Smooth muscle cell (in vitro differentiated cells): ENCODE measurements around the gene SLC27A6. TPM values are rescaled to one million over a fixed set of nuclear protein-coding genes. Genes with fewer than 3 reads are reported as not detected.
"Not testable (repeated sequence)": the region's sequence is repeated elsewhere in the genome, so short reads cannot be mapped to it uniquely, and the experiment has no call there.

Experiments used
- DNase-seq: peaks from one replicate; lab custom pipeline; 2025; ENCODE audit not compliant: unreplicated experiment; lab: John Stamatoyannopoulos, UW
- H2AFZ ChIP-seq: fragments of 200-600 bp; sonication (generic); 2 replicates; pipeline ENCODE4 v1.6.0; 2016; ENCODE audit warnings: antibody characterized with exemption, low read depth, mild to moderate bottlenecking
- H3F3A ChIP-seq: fragments of 200-600 bp; sonication (generic); 2 replicates; pipeline ENCODE4 v1.6.0; 2017; ENCODE audit warnings: antibody characterized with exemption, low read depth
- H3K27ac ChIP-seq: fragments of 200-600 bp; sonication (generic); 2 replicates; pipeline ENCODE4 v1.5.1; 2016; ENCODE audit warnings: low read depth, mild to moderate bottlenecking
- H3K27me3 ChIP-seq: fragments of 200-600 bp; sonication (generic); 2 replicates; pipeline ENCODE4 v1.6.1; 2016; ENCODE audit warnings: low read depth, mild to moderate bottlenecking
- H3K36me3 ChIP-seq: fragments of 200-600 bp; sonication (generic); 2 replicates; pipeline ENCODE4 v1.5.1; 2016; ENCODE audit warnings: low read depth
- H3K4me1 ChIP-seq: fragments of 200-600 bp; sonication (generic); 2 replicates; pipeline ENCODE4 v1.5.1; 2016; ENCODE audit warnings: low read depth
- H3K4me2 ChIP-seq: fragments of 200-600 bp; sonication (generic); 2 replicates; pipeline ENCODE4 v1.6.0; 2016; ENCODE audit warnings: mild to moderate bottlenecking
- H3K4me3 ChIP-seq: fragments of 200-600 bp; sonication (generic); 2 replicates; pipeline ENCODE4 v1.5.1; 2016; ENCODE audit warnings: mild to moderate bottlenecking
- H3K79me2 ChIP-seq: fragments of 200-600 bp; sonication (generic); 2 replicates; pipeline ENCODE4 v1.6.0; 2016; ENCODE audit warnings: low read depth, mild to moderate bottlenecking
- H3K9ac ChIP-seq: fragments of 200-600 bp; sonication (generic); 2 replicates; pipeline ENCODE4 v1.6.0; 2016; ENCODE audit warnings: low read depth
- H3K9me3 ChIP-seq: fragments of 200-600 bp; sonication (generic); replicated peaks from 2 replicates; pipeline ENCODE4 v1.5.1; 2016; ENCODE audit warnings: low read depth
- H4K20me1 ChIP-seq: fragments of 200-600 bp; sonication (generic); 2 replicates; pipeline ENCODE4 v1.6.0; 2016; ENCODE audit warnings: low read depth
- CTCF ChIP-seq: fragments of 200-600 bp; sonication (generic); IDR thresholded peaks from 2 replicates; pipeline ENCODE4 v1.5.1; 2017; ENCODE audit warnings: borderline replicate concordance, mild to moderate bottlenecking, antibody characterized with exemption; ENCODE audit not compliant: insufficient read depth, poor library complexity, severe bottlenecking
- WGBS: methylation state at CpG from one replicate; pipeline ENCODE4 v1.1.7; 2016; ENCODE audit warnings: low lambda C conversion rate; 5-methylcytosine and 5-hydroxymethylcytosine counted together
- polyA plus RNA-seq: library from polyadenylated mRNA; unstranded; fragments of >200 nt; fragmentation: Nextera tagmentation; extraction: Ambion mirVana; gene quantifications from 2 replicates; pipeline ENCODE4 v1.2.1, GENCODE V29; 2016
- total RNA-seq: library from RNA; depleted of rRNA; stranded (reverse); fragments of >200 nt; gene quantifications from 2 replicates; pipeline ENCODE4 v1.2.3, GENCODE V29; 2014

The SLC27A6 gene
- total and polyA plus RNA-seq, 2 experiments from 2014 or later = 0.49 to 2.4 TPM

- Histone ChIP-seq H3K27me3 (no peaks in the 10 kb centered on the region), H3K27ac (peak overlapping the region; percentile 67), H3F3A (no peaks in the 10 kb centered on the region), H3K4me1 (no peaks in the 10 kb centered on the region), H3K79me2 (no peaks in the 10 kb centered on the region), H4K20me1 (no peaks in the 10 kb centered on the region), H2AFZ (no peak overlapping the region), H3K36me3 (no peaks in the 10 kb centered on the region), H3K4me2 (no peak overlapping the region), H3K4me3 (no peak overlapping the region), H3K9ac (no peak overlapping the region), H3K9me3 (no peaks in the 10 kb centered on the region)
- 67% methylated on average over 3 of the region's 3 CpGs for WGBS
- DNase-seq = no peak
- no peak for TF ChIP-seq CTCF
Measured at GRCh38 chr5:128949847-128950546, 15.3 kb upstream of the SLC27A6 start.

GRCh38 chr5:128951301-128951700 lies 14.0 kb upstream of the SLC27A6 start:
- not testable (repeated sequence) for H3K4me1 ChIP-seq, H2AFZ ChIP-seq, H3K36me3 ChIP-seq, H3K9ac ChIP-seq, H3K79me2 ChIP-seq, H3K27ac ChIP-seq, H3F3A ChIP-seq, H3K4me2 ChIP-seq, H3K27me3 ChIP-seq, H3K4me3 ChIP-seq, H3K9me3 ChIP-seq, H4K20me1 ChIP-seq, DNase-seq
- WGBS = 90% methylated on average over 6 of the region's 6 CpGs

- TF ChIP-seq CTCF = no peak
- 85% methylated on average over 2 of the region's 2 CpGs for WGBS
- Histone ChIP-seq H3K79me2 (no peaks in the 10 kb centered on the region), H3K27ac (no peak overlapping the region), H3K4me1 (no peaks in the 10 kb centered on the region), H3K36me3 (no peaks in the 10 kb centered on the region), H3F3A (no peaks in the 10 kb centered on the region), H3K4me2 (no peak overlapping the region), H3K9ac (no peak overlapping the region), H3K9me3 (no peaks in the 10 kb centered on the region), H3K4me3 (no peak overlapping the region), H4K20me1 (no peaks in the 10 kb centered on the region), H3K27me3 (no peaks in the 10 kb centered on the region), H2AFZ (no peak overlapping the region)
- no peak for DNase-seq
Measured at GRCh38 chr5:128956164-128956563, 9.1 kb upstream of the SLC27A6 start.

- Histone ChIP-seq H3K4me3 (no peak overlapping the region), H3K9me3 (no peaks in the 10 kb centered on the region), H3K27me3 (peaks cover 36% of the 10 kb centered on the region), H2AFZ (no peak overlapping the region), H3F3A (no peaks in the 10 kb centered on the region), H3K4me1 (peaks cover 5% of the 10 kb centered on the region), H3K27ac (no peak overlapping the region), H3K79me2 (no peaks in the 10 kb centered on the region), H3K4me2 (no peak overlapping the region), H4K20me1 (no peaks in the 10 kb centered on the region), H3K36me3 (no peaks in the 10 kb centered on the region), H3K9ac (no peak overlapping the region)
- TF ChIP-seq CTCF = no peak
- WGBS = 89% methylated on average over 6 of the region's 6 CpGs
- no peak for DNase-seq
Measured at GRCh38 chr5:128962211-128962610, 3.1 kb upstream of the SLC27A6 start.
